ENCODE results near the gene FGD2.

The FGD2 gene

DNA sequence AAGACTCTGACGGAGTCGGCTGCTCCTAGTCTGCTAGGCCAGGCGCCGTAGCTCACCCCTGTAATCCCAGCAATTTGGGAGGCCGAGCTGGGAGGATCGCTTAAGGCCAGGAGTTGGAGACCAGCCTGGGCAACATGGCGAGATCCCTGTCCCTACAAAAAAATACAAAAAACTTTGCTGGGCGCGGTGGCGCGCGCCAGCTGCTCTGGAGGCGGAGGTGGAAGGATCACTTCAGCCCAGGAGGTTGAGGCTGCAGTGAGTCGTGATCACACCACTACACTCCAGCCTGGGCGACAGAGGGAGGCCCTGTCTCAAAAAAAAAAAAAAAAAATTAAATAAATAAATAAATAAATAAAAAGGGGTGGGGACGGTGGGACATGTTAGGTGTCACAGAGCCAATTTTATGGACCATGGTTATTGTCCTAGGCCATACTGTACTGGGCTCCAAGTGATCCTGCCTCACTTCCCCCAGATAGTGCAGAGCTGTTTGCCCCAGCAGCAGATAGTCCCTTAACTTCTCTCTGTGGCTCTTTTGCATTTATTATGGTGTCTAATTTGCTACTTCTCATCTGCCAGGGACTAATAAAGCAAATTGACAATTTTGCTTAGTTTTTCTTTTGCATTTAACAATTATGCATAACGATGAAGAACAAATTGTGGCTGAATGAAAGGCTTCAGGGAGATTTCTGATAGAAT lies 45.8 kb upstream of the FGD2 start:
- TF ChIP-seq POU6F1 (CRISPR knock-in tag; IDR thresholded peaks at IDR 0.05; ENCODE audit: borderline replicate concordance, low read depth) (no peak), BACH2 (CRISPR knock-in tag; IDR thresholded peaks at IDR 0.05; ENCODE audit: borderline replicate concordance) (no peak)
- no peak for ATAC-seq

- TF ChIP-seq TSHZ2 (CRISPR knock-in tag; IDR thresholded peaks at IDR 0.05) (no peak), GLIS3 (CRISPR knock-in tag; IDR thresholded peaks at IDR 0.05) (no peak), ZC3H10 (CRISPR knock-in tag; IDR thresholded peaks at IDR 0.05) (no peak)
- ATAC-seq: no peak
These were observed 43.7 kb upstream of the FGD2 start for GRCh38 chr6:36961441-36962435.

GRCh38 chr6:36962874-36963273 lies 42.6 kb upstream of the FGD2 start:
- ATAC-seq: no peak
- TF ChIP-seq ARNTL (CRISPR knock-in tag; IDR thresholded peaks at IDR 0.05; ENCODE audit: borderline replicate concordance, low read depth): no peak
- no peak for TF ChIP-seq ZNF8 (CRISPR knock-in tag; IDR thresholded peaks at IDR 0.05)
- TF ChIP-seq PPARA (CRISPR knock-in tag; IDR thresholded peaks at IDR 0.05; ENCODE audit: borderline replicate concordance): no peak
- TF ChIP-seq ISL1 (CRISPR knock-in tag; IDR thresholded peaks at IDR 0.05): no peak
- TF ChIP-seq ZNF565 (CRISPR knock-in tag; conservative IDR thresholded peaks at IDR 0.05; ENCODE audit: low read depth): no peak
- TF ChIP-seq PATZ1 (CRISPR knock-in tag; IDR thresholded peaks at IDR 0.05; ENCODE audit: borderline replicate concordance): no peak
- TF ChIP-seq, protein P1, sequence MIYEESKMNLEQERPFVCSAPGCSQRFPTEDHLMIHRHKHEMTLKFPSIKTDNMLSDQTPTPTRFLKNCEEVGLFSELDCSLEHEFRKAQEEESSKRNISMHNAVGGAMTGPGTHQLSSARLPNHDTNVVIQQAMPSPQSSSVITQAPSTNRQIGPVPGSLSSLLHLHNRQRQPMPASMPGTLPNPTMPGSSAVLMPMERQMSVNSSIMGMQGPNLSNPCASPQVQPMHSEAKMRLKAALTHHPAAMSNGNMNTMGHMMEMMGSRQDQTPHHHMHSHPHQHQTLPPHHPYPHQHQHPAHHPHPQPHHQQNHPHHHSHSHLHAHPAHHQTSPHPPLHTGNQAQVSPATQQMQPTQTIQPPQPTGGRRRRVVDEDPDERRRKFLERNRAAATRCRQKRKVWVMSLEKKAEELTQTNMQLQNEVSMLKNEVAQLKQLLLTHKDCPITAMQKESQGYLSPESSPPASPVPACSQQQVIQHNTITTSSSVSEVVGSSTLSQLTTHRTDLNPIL (CRISPR knock-in tag; IDR thresholded peaks at IDR 0.05; ENCODE audit: low read depth): no peak
- TF ChIP-seq ZFP30 (CRISPR knock-in tag; IDR thresholded peaks at IDR 0.05): no peak

DNA sequence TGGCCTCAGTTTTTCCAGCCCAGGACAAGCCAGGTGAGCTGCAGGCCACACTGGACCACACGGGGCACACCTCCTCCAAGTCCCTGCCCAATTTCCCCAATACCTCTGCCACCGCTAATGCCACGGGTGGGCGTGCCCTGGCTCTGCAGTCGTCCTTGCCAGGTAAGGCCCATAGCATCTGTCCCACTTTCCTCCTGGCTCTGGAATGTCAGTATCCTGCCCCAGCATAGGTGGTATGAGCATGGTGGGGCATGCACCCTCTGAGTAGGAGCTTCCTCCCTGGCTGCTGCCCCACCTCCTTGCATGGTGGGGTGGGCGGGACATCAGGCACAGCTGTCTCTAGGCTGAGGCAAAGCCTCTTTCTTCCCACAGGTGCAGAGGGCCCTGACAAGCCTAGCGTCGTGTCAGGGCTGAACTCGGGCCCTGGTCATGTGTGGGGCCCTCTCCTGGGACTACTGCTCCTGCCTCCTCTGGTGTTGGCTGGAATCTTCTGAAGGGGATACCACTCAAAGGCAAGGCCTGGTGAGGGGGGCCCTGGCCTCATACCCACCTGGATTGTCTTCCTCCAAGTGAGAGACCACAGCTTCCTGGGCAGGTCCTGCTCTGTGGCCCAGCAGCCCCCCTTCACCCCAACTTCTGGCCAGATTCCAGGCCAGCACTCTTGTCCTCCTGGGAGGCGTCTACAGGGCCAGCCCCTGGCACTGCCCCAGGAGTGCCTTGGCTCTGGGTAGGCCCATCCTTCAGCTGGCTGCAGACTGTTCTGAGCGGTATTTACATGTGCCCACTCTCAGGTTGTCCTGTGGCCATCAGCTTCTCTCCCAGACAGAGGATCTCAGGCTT lies 41.8 kb upstream of the FGD2 start:
- ATAC-seq: peak; percentile 62
- no peak for TF ChIP-seq ARNTL (CRISPR knock-in tag; IDR thresholded peaks at IDR 0.05; ENCODE audit: borderline replicate concordance, low read depth)
- no peak for TF ChIP-seq POU6F1 (CRISPR knock-in tag; IDR thresholded peaks at IDR 0.05; ENCODE audit: borderline replicate concordance, low read depth)
- TF ChIP-seq SNAI2 (CRISPR knock-in tag; IDR thresholded peaks at IDR 0.05): no peak
- no peak for TF ChIP-seq ZFP30 (CRISPR knock-in tag; IDR thresholded peaks at IDR 0.05)
- TF ChIP-seq ZNF8 (CRISPR knock-in tag; IDR thresholded peaks at IDR 0.05): no peak
- no peak for TF ChIP-seq PPARA (CRISPR knock-in tag; IDR thresholded peaks at IDR 0.05; ENCODE audit: borderline replicate concordance)
- no peak for TF ChIP-seq PATZ1 (CRISPR knock-in tag; IDR thresholded peaks at IDR 0.05; ENCODE audit: borderline replicate concordance)
- no peak for TF ChIP-seq RARB (CRISPR knock-in tag; IDR thresholded peaks at IDR 0.05)
- TF ChIP-seq BACH2 (CRISPR knock-in tag; IDR thresholded peaks at IDR 0.05; ENCODE audit: borderline replicate concordance): no peak
